ENCODE results near the gene FTO. TPM values are rescaled to one million over a fixed set of nuclear protein-coding genes. Genes with fewer than 3 reads are reported as not detected.
A peak's percentile ranks its signal among the peaks of the same experiment; 100 is the strongest.

The FTO gene
- total and polyA plus RNA-seq, 2 of the 13 experiments (the other 11 are each of a cell fraction or from before 2014, with no cell fraction given), result 41.6 to 55.8 TPM

GRCh38 chr16:53991754-53992378 lies 287.9 kb downstream of the FTO start (continued):
- TF ChIP-seq HINFP (CRISPR knock-in tag; IDR thresholded peaks at IDR 0.05; ENCODE audit: low read depth), result no peak
- TF ChIP-seq KAT7 (CRISPR knock-in tag; IDR thresholded peaks at IDR 0.05; ENCODE audit: borderline replicate concordance), result 0 out of 2 replicates have a peak, but pooled peaks have one; percentile 42
- TF ChIP-seq ZNF724P (CRISPR knock-in tag; IDR thresholded peaks at IDR 0.05; ENCODE audit: borderline replicate concordance), result no peak
- no peak for TF ChIP-seq IKZF5 (CRISPR knock-in tag; IDR thresholded peaks at IDR 0.05)
- peak; percentile 55; the same call in 1 of the 2 replicates for TF ChIP-seq HOMEZ (CRISPR knock-in tag; IDR thresholded peaks at IDR 0.05; ENCODE audit: low read depth)
- 0 out of 2 replicates have a peak, but pooled peaks have one; percentile 9 for TF ChIP-seq GATAD1 (CRISPR knock-in tag; IDR thresholded peaks at IDR 0.05)
- peak in 1 of 2 experiments; percentile 41; a peak in 1 of 4 replicates for TF ChIP-seq EP300 (IDR thresholded peaks at IDR 0.05; ENCODE audit: low read depth in 2 of 2, low read length in 2 of 2)
- TF ChIP-seq EP300 (CRISPR knock-in tag; IDR thresholded peaks at IDR 0.05; ENCODE audit: borderline replicate concordance), result 0 out of 2 replicates have a peak, but pooled peaks have one; percentile 39
- TF ChIP-seq ZMAT3 (CRISPR knock-in tag; conservative IDR thresholded peaks at IDR 0.05), result no peak
- no peak for TF ChIP-seq SCMH1 (CRISPR knock-in tag; IDR thresholded peaks at IDR 0.05; ENCODE audit: borderline replicate concordance)
- TF ChIP-seq CTCF (CRISPR knock-in tag; IDR thresholded peaks at IDR 0.05), result no peak
- TF ChIP-seq KAT8 (CRISPR knock-in tag; IDR thresholded peaks at IDR 0.05), result no peak
- TF ChIP-seq ZMAT5 (CRISPR knock-in tag; IDR thresholded peaks at IDR 0.05; ENCODE audit: borderline replicate concordance, low read depth), result no peak
- no peak for TF ChIP-seq ZNF513 (CRISPR knock-in tag; conservative IDR thresholded peaks at IDR 0.05)
- TF ChIP-seq ZNF747 (CRISPR knock-in tag; IDR thresholded peaks at IDR 0.05; ENCODE audit: borderline replicate concordance), result no peak
- TF ChIP-seq NAIF1 (CRISPR knock-in tag; IDR thresholded peaks at IDR 0.05; ENCODE audit: borderline replicate concordance), result no peak
- TF ChIP-seq SIX1 (CRISPR knock-in tag; IDR thresholded peaks at IDR 0.05; ENCODE audit: borderline replicate concordance), result no peak
- TF ChIP-seq ZBTB14 (CRISPR knock-in tag; IDR thresholded peaks at IDR 0.05), result no peak
- no peak for TF ChIP-seq ZFX (CRISPR knock-in tag; IDR thresholded peaks at IDR 0.05; ENCODE audit: low read depth)
- no peak for TF ChIP-seq ZNF256 (CRISPR knock-in tag; conservative IDR thresholded peaks at IDR 0.05)
